ENCODE results near the gene PHLDB3. TPM values are rescaled to one million over a fixed set of nuclear protein-coding genes. Genes with fewer than 3 reads are reported as not detected.

Gene PHLDB3
- 7.3 to 11.0 TPM (median 8.8 TPM) in 5 replicates for total RNA-seq (2022; extraction: Qiagen RNA extraction)

GRCh38 chr19:43504426-43505185 is at the start of gene PHLDB3:
TSS of gene PHLDB3 (minus strand) at chr19:43504746. CDS start at chr19:43504118, 628 bp downstream.

GRCh38 chr19:43532962-43533545 is 28.5 kb upstream of the PHLDB3 start, which contains the start of gene ZNF575:
TSS of gene ZNF575 (plus strand) at chr19:43533188. CDS start at chr19:43534423, 1,235 bp downstream.

GRCh38 chr19:43526884-43527859 is 22.6 kb upstream of the PHLDB3 start, which contains the start of gene ETHE1:
TSS of gene ETHE1 (minus strand) at chr19:43527201. CDS start at chr19:43527177, 24 bp downstream.

GRCh38 chr19:43465468-43466120 is 39.0 kb downstream of the PHLDB3 start, which contains the start of gene LYPD3:
TSS of gene LYPD3 (minus strand) at chr19:43465608. CDS start at chr19:43465571, 37 bp downstream.

Other genes starting within 250 kb of the PHLDB3 start
- gene PSG9, start 235.2 kb downstream of the PHLDB3 start, total RNA-seq (2022; extraction: Qiagen RNA extraction), result 0.05 to 0.16 TPM (median 0.11 TPM) in 4 of 5 replicates, not detected in the other
- gene CD177, start 151.1 kb downstream of the PHLDB3 start, total RNA-seq (2022; extraction: Qiagen RNA extraction), result 0.07 to 0.11 TPM (median 0.08 TPM) in 4 of 5 replicates, not detected in the other
- gene TEX101, start 89.9 kb downstream of the PHLDB3 start, total RNA-seq (2022; extraction: Qiagen RNA extraction), result not detected in 5 replicates
- gene LYPD3, start 39.1 kb downstream of the PHLDB3 start, total RNA-seq (2022; extraction: Qiagen RNA extraction), result 0.27 to 0.63 TPM (median 0.30 TPM) in 5 replicates
- gene ETHE1, start 22.5 kb upstream of the PHLDB3 start, total RNA-seq (2022; extraction: Qiagen RNA extraction), result 39.8 to 51.9 TPM (median 49.4 TPM) in 5 replicates
- 1.3 to 2.1 TPM (median 2.0 TPM) in 5 replicates for gene ZNF575, start 28.4 kb upstream of the PHLDB3 start, total RNA-seq (2022; extraction: Qiagen RNA extraction)
- 25.4 to 29.3 TPM (median 28.2 TPM) in 5 replicates for gene XRCC1, start 70.8 kb upstream of the PHLDB3 start, total RNA-seq (2022; extraction: Qiagen RNA extraction)
- gene PINLYP, start 71.1 kb upstream of the PHLDB3 start, total RNA-seq (2022; extraction: Qiagen RNA extraction), result 0.09 to 0.67 TPM (median 0.19 TPM) in 4 of 5 replicates, not detected in the other
- 4.8 to 7.7 TPM (median 5.9 TPM) in 5 replicates for gene IRGQ, start 91.4 kb upstream of the PHLDB3 start, total RNA-seq (2022; extraction: Qiagen RNA extraction)
- gene ZNF576, start 91.8 kb upstream of the PHLDB3 start, total RNA-seq (2022; extraction: Qiagen RNA extraction), result 12.8 to 21.4 TPM (median 19.3 TPM) in 5 replicates
- gene SRRM5, start 107.3 kb upstream of the PHLDB3 start, total RNA-seq (2022; extraction: Qiagen RNA extraction), result 0.71 to 0.94 TPM (median 0.84 TPM) in 5 replicates
- 41.8 to 62.6 TPM (median 62.3 TPM) in 5 replicates for gene ZNF428, start 114.9 kb upstream of the PHLDB3 start, total RNA-seq (2022; extraction: Qiagen RNA extraction)
- 7.7 to 11.6 TPM (median 8.9 TPM) in 5 replicates for gene CADM4, start 135.1 kb upstream of the PHLDB3 start, total RNA-seq (2022; extraction: Qiagen RNA extraction)
- 59.0 to 67.2 TPM (median 63.7 TPM) in 5 replicates for gene PLAUR, start 165.4 kb upstream of the PHLDB3 start, total RNA-seq (2022; extraction: Qiagen RNA extraction)
- not detected in 5 replicates for gene IRGC, start 211.3 kb upstream of the PHLDB3 start, total RNA-seq (2022; extraction: Qiagen RNA extraction)

Data from A549 treated with Hydrocortisone at 1 μM for 4 hours (cell line).